ENCODE results near the gene LIMS1.
"Not testable (repeated sequence)": the region's sequence is repeated elsewhere in the genome, so short reads cannot be mapped to it uniquely, and the experiment has no call there.

LIMS1 gene

DNA sequence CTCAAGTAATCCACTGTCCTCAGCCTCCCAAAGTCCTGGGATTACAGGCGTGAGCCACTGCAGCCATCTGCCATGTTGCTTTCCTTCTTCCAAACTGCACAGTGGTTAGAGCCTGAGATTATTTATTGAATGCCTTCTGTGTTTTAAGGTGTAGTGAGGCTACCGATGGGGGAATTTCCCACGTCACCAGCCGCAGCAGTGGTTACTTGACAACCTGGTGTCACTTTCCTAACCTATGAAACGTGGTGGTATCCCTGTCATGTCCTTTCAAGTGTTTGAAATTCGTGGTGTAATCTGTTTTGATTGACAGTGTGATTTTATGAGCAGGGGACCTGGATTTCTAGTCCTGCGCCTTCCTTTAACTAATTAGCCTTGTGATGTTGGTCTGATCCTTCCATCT is 124.3 kb downstream of the LIMS1 start:
- not testable (repeated sequence) for DNase-seq (ENCODE audit: low read depth in 2 of 2, low spot score in 1 of 2)

DNA sequence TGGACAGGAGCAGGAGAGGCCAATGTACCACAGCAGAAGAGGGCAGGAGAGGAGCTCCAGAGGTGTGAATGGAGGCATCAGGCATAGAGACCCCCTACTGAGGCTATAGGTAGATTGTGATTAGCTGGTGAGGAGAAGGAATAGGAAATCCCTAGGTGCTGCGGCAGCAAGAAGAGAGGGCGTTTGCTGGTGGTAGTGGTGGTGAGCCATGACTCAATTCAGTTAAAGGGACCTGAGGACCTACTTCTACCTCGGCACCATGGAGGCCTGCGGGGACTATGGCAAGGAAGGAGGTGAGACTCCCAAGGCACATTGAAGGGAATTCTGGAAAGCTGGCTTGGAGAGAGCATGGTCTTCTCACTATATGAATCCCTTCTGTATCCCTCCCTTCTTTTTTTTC is 127.2 kb downstream of the LIMS1 start:
- not testable (repeated sequence) for DNase-seq (ENCODE audit: low read depth in 2 of 2, low spot score in 1 of 2)

DNA sequence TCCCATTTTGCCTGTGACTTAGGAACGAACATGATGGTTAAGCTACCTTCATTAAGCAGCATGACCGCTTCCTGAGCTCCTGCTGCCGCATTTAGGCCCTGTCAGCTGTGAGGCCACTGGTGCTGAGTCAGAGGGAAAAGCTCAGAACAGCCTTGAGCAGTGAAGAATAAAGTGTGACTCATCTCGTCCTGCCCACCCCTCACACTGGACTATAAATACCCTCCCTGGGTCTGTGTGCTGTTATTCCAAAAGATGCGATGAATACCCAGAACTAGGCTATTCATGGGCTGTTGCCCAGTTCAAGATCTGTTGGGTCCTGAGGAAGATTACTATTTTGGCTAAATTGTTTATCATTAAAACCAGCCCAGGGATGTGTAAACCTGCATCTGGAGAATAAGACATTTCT is 127.9 kb downstream of the LIMS1 start:
- not testable (repeated sequence) for DNase-seq (ENCODE audit: low read depth in 2 of 2, low spot score in 1 of 2)

DNA sequence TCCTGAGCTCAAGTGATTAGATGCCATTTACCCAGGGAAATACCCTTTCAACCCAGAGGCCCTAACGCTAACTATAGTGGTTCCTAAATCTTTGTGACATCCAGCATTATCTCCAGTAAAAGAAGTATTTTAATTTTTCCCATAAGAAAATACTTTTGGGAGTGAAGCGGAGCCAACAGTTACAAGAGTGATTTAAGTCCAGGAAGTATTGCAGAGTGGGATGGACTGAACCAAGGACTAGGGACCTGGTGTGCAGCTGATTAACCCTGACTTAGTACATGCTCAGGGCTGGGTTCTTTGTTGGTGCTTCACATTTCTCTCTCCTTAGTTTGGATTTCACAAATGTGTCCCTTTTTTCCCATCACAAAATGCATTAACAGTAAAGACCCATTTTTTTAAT is 129.1 kb downstream of the LIMS1 start:
- not testable (repeated sequence) for DNase-seq (ENCODE audit: low read depth in 2 of 2, low spot score in 1 of 2)

DNA sequence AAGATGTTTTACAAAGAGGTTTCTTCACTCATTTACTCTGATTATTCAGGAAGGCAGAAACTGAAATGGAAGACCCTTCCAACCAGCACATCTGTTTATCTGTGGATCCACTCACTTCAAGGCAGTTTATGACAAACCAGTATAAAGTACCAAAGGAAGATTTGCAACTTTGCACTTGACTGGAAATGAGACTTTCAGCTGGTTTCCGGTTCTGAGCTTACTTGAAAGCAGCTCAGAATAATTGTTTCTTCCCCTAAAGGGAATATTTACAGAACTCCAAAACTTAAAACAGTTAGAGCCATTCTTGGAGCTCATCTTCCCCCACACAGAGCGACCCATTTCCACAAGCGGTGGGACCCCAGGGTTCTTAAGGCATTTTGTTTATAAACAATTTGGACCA is 129.8 kb downstream of the LIMS1 start:
- DNase-seq (ENCODE audit: low read depth in 2 of 2, low spot score in 1 of 2), result not testable (repeated sequence)

DNA sequence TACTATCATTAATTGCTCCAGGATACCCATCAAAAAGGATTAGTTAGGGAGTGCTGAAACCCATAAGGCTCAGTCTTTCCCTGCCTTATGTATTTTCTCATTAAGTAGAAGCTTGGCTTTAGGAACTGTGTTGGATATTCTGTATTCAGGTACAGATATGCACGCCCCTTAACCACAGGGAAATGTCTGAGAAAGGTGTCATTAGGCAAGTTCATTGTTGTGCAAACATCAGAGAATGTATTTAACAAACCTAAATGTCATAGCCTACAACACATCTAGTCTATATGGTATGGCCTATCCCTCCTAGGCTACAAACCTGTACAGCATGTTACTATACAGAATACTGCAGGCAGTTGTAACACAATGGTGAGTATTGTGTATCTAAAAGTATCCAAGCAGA is 130.7 kb downstream of the LIMS1 start:
- DNase-seq (ENCODE audit: low read depth in 2 of 2, low spot score in 1 of 2), result not testable (repeated sequence)

DNA sequence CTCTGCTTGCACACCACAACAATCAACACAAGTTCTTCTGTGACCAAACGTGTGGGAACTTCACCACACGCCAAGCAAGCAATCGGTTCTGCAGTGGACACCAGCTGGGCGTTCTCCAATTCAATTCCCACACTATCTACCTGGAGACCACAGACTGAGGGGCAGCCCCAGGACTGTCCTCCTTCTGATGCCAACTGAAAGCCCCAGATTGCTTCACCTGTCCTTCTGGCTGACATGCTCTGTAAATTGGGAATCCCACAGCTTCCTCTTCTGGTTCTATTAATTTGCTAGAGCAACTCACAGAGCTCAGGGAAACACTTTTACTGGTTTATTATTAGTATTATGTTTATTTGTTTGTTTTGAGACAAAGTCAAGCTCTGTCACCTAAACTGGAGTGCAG is 131.7 kb downstream of the LIMS1 start:
- DNase-seq (ENCODE audit: low read depth in 2 of 2, low spot score in 1 of 2), result not testable (repeated sequence)

DNA sequence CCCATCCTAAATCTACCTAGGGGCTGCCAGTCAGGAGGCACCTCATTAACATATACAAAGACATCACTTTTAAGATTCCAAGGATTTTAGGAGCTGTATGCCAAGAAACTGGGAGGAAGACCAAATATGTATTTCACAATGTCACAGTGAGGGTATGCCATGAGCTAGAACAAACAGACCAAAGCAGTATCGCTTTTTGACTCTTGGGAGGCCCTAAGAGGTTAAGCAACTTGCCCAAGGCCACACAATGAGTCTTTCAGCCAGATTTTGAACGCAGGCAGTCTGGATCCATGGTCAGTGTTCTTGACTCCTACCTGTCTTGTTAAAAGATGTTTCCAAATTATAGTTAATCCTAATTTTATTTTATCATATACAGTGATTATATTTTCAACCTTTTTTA is 132.9 kb downstream of the LIMS1 start:
- DNase-seq (ENCODE audit: low read depth in 2 of 2, low spot score in 1 of 2), result not testable (repeated sequence)

DNA sequence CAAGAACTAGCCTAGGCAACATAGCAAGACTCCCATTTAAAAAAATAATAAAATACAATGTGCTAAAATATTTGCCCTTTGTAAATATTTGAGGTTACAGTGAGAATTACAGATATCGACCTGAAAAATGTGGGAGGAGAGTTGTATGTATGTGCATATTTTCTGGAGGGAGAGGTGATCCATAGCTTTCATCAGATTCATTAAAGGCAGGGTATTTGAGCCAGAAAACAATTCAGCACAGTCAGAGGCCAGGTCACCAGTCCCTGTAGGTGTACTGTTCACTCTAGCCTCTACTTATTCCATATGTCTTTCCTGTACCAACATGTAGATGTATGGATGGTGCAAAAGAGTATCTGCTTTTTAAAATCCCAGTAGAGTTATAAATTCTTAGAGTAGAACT is 136.0 kb downstream of the LIMS1 start:
- DNase-seq (ENCODE audit: low read depth in 2 of 2, low spot score in 1 of 2), result not testable (repeated sequence)

DNA sequence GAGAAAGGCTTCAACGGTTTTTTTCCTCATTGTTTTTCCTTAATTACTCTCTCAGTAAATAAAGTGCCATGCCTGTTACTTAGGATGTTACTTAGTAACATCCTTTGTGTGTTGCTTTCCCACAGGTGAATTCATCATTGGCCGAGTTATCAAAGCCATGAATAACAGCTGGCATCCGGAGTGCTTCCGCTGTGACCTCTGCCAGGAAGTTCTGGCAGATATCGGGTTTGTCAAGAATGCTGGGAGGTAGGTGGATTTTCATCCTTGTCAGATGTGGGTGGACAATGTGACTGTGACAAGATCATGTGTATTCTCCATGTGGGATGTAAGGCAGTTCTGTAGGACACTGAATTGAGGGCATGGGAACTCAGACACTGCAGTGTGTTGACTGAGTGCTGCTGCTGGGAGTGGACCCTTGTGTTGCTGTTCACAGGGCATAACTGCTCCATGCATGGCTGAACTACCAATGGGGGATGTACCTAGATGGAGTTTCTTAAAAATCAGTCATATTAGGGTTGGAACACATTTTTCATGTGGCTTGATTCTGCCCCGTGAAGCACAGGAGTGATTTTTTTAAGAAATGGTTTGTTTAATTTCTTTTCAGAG is 138.0 kb downstream of the LIMS1 start:
- DNase-seq (ENCODE audit: low read depth in 2 of 2, low spot score in 1 of 2), result not testable (repeated sequence)

DNA sequence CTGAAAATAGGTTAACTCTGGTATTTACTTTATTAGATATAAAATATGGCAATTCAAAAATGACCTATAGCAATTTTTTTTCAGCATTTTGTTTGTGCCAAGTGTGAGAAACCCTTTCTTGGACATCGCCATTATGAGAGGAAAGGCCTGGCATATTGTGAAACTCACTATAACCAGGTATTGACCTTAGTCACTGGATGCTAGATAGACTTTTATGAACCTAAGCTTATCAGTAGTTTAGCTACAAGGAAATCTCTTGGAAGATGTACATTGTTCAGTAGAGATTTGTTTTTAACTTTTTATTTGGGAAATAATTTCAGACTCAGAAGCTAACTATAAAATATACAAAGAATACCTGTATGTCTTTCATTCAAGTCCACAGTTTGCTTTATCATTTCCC is 142.3 kb downstream of the LIMS1 start:
- not testable (repeated sequence) for DNase-seq (ENCODE audit: low read depth in 2 of 2, low spot score in 1 of 2)

DNA sequence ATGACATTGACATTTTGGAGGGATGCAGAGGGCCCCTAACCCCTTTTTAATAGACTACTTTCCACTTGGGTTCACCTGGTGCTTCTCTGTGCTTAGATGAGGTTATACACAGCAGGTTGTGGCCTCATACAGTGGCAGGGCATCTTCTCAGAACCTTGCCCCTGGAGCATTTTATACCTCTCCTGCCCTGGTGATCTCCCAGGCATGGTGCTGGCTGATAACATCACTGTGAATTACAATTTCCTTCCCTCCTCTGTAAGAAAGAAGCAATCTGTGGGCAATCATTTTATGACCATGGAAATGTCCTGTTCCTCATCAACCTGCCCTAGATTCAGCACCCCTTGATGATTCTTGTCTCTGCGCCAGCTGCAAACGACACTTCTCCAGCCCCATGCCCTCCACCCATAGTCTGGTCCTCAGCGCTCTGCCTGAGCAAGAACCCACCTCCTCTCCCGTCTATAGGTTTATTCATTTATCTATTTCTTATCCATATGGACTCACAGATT is 143.0 kb downstream of the LIMS1 start:
- not testable (repeated sequence) for DNase-seq (ENCODE audit: low read depth in 2 of 2, low spot score in 1 of 2)

DNA sequence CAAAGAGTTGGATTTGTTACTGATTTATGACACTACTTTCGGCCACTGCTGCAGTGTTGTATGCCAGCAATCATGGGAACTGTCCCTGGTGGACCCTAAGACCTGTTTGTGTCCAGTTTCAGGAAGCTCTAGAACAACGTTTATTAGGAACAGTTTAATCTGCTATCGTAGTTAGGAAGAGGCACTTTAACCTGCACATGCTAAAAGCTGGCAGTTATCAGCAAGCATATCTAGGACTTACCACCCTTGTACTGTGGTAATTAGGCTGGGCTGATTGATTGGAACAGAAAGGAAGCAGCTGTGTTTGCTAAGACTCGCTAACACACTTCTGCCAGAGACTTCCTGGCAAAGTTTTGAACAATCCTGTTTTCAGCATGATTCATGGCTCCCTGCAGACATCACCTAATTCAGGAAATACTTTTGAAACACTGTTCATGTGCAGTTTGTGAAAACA is 144.0 kb downstream of the LIMS1 start:
- not testable (repeated sequence) for DNase-seq (ENCODE audit: low read depth in 2 of 2, low spot score in 1 of 2)

DNA sequence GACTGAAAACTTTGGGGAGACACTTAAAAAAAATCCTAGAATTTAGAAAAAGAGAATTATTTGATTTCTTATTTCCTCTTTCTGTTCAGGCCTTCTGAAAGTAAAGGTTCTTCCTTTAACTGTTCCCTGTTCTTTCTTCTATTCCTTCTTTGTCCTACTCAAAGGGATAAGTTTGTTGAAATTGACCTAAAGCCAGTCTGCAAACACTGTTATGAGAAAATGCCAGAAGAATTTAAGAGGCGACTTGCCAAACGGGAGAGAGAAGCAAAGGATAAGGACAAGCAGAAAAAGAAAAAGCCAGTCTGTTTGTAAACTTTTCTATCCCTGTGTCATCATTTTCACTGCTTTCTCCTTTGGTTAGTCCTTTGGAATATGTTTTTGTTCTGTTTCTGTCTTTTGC is 146.5 kb downstream of the LIMS1 start:
- not testable (repeated sequence) for DNase-seq (ENCODE audit: low read depth in 2 of 2, low spot score in 1 of 2)

DNA sequence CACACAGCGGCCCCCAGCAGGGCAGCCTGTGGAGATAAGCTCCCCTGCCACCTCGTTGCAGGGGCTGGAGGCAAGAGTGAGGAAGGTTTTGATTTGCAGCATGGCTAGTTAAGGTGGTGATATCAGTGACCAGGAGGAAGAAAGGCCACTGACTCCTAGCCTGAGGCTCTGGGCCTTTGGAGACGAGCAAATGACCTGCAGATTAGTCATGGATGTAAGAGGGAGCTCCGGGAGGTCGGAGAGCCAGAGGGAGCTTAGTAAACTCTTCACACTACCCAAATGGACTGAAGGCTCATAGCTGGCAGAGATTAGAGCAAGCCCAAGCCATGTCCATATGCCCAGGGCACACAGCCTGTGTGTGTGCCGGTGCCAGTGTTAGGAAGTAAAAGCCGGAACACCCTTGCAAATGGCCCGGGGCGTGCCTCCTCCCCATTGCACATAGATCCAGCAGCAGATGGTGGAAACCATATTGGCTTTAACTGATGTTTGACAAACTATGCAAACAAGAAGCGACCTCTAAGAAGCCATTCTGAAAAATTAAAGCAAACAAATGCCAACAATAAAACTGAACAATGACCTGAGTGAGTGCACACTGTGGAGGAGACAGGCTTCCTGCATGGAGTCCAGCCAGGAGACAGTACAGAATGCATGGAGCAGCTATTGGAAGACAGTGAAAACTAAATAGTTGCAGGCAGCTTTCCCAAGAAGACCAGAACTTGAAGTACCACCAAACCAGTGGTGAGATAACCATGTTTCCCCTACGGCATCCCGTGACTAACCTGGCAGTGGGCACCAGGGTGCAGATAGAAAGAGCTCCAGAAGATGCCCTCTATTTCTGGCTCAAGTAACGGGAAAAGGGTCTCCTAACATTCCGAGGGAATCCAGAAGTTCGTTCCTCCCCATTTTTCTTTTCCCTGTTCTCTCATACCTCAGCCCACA is 154.8 kb downstream of the LIMS1 start:
- not testable (repeated sequence) for DNase-seq (ENCODE audit: low read depth in 2 of 2, low spot score in 1 of 2)

DNA sequence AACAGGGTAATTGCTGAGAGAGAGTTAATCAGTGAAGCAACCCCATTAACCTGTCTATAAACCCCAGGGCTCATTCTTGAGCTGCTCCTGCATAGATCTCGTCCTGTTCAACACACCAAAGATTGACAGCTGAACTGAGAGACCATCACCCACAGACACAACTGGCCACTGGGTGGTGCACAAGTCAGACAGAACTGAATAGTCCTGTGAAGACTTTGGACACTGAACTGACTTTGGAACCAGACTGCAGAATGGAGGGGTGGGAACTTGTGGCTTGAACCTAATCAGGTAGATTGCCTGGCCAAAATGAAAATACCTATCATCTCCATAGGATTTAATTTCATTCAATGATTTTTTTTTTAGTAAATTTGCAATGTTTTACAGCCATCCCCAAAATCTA is 155.7 kb downstream of the LIMS1 start:
- DNase-seq (ENCODE audit: low read depth in 2 of 2, low spot score in 1 of 2), result not testable (repeated sequence)

DNA sequence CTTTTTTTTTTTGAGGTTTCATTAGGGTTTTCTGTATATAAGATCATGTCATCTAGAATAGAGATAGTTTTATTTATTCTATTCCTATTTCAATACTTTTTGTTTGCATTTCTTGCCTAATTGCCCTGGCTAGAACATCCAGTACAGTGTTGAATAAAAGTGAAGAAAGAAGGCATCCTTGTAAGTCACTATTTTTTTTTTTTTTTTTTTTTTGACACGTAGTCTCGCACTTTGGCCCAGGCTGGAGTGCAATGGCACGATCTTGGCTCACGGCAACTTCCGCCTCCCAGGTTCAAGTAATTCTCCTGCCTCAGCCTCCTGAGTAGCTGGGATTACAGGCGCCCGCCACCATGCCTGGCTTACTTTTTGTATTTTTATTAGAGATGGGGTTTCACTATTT is 157.2 kb downstream of the LIMS1 start:
- DNase-seq (ENCODE audit: low read depth in 2 of 2, low spot score in 1 of 2), result no peak

DNA sequence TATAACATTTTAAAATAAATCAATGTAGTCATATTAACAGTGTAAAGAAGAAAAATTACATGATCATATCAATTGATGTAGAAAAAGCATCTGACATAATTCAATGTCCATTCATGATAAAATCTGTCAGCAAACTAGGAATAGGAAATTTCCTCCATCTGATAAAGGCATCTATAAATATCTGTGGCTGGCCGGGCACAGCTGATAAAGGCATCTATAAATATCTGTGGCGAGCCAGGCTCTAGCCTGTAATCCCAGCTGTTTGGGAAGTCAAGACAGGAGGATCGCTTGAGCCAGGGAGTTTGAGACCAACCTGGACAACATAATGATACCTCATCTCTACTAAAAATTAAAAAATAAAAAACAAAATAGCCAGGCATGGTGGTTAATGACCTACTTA is 166.9 kb downstream of the LIMS1 start:
- DNase-seq (ENCODE audit: low read depth in 2 of 2, low spot score in 1 of 2), result no peak

DNA sequence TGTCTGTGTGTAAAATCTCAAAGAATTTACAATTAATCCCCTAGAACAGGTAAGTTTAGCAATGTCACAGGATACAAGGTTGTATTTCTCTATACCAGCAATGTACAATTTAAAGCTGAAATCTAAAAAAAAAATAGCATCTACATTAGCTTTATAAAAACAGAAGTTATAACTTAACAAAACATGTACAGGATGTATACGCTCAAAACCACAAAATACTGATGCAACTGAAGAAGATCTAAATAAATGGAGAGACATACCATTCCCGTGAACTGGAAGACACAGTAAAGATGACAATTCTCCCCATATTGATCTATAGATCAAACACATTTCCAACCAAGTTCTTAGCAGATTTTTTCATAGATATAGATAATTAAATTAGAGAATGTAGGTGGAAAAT is 167.5 kb downstream of the LIMS1 start:
- no peak for DNase-seq (ENCODE audit: low read depth in 2 of 2, low spot score in 1 of 2)

DNA sequence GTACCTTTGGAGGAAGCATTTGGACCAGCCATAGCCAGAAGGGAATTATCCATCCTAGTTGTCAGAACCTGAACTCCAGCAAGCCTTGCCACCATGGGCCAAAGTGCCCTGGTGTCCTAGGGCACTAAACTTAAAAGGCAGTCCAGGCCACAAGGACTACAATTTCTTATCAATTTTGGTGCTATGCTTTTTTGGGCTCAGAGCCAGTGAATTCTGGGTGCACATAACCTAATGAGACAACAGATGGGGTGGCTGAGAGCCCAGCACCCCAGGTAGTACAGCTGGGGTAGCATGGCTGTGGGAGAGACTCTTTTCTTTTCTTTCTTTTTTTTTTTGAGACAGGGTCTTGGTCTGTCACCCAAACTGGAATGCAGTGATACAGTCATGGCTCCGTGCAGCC is 170.6 kb downstream of the LIMS1 start:
- DNase-seq (ENCODE audit: low read depth in 2 of 2, low spot score in 1 of 2), result no peak

DNA sequence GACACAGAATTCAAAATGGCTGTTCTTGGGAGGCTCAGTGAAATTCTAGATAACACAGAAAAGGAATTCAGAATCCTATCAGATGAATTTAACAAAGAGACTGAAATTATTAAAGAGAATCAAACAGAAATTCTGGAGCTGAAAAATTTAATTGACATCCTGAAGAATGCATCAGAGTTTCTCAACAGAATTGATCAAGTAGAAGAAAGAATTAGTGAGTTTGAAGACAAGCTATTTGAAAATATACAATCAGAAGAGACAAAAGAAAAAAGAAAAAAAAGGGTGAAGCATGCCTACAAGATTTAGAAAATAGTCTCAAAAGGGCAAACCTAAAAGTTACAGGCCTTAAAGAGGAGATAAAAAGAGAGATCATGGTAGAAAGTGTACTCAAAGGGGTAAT is 173.0 kb downstream of the LIMS1 start:
- DNase-seq (ENCODE audit: low read depth in 2 of 2, low spot score in 1 of 2), result no peak

DNA sequence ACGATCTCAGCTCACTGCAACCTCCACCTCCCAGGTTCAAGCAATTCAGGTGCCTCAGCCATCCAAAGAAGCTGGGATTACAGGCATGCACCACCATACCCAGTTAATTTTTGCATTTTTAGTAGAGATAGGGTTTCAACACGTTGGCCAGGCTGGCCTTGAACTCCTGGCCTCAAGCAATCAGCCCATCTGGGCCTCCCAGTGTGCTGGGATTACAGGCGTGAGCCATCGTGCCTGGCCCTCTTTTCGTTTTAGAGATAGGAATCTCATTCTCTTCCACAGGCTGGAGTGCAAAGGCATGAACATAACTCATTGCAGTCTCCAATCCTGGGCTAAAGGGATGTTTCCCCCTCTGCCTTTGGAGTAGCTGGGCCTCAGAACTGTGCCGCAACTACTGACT is 182.7 kb downstream of the LIMS1 start:
- not testable (repeated sequence) for DNase-seq (ENCODE audit: low read depth in 2 of 2, low spot score in 1 of 2)

Data from stimulated activated CD8-positive, alpha-beta memory T cell treated with anti-CD3 and anti-CD28 coated beads, Interleukin-4, amount 100 ng/mL, for 1 hour (primary cell).